ENCODE results near the gene KLK13. TPM values are rescaled to one million over a fixed set of nuclear protein-coding genes. Genes with fewer than 3 reads are reported as not detected.

KLK13 gene
- total RNA-seq, 4 donors from 2014 or later = 0.22 to 0.73 TPM; not detected in 2

- DNase-seq = no peak
- 17 to 22% methylated on average over 22 to 23 of the region's 25 CpGs for WGBS, 2 donors
- H3K27me3 ChIP-seq = no peaks in the 10 kb centered on the region
- intact Hi-C loops (cut with DNase I) = no loop called here
- no peaks in the 10 kb centered on the region for H3K9me3 ChIP-seq
- no peak overlapping the region for H3K4me3 ChIP-seq (replicated peaks in 1 of 3)
- no peak for TF ChIP-seq POLR2A (IDR thresholded peaks at IDR 0.05)
- no peak for TF ChIP-seq CTCF (IDR thresholded peaks at IDR 0.05)
- no peaks in the 10 kb centered on the region for H3K36me3 ChIP-seq
- H3K27ac ChIP-seq = no peak overlapping the region
- H3K4me1 ChIP-seq = peaks cover 4 to 7% of the 10 kb centered on the region in 2 donors
Observed at GRCh38 chr19:51065221-51065960, 499 bp upstream of the KLK13 start.

- Histone ChIP-seq H3K4me3 (replicated peaks in 1 of 3) (no peak overlapping the region), H3K27me3 (no peaks in the 10 kb centered on the region), H3K9me3 (no peaks in the 10 kb centered on the region), H3K4me1 (peaks cover 4 to 7% of the 10 kb centered on the region in 2 donors), H3K27ac (no peak overlapping the region), H3K36me3 (no peaks in the 10 kb centered on the region)
- DNase-seq = no peak
- no peak for TF ChIP-seq POLR2A (IDR thresholded peaks at IDR 0.05)
- no peak for TF ChIP-seq CTCF (IDR thresholded peaks at IDR 0.05)
- WGBS, 2 donors = 85 to 90% methylated on average over 7 of the region's 7 CpGs
- intact Hi-C loops (cut with DNase I) = no loop called here
Observed at GRCh38 chr19:51063664-51064063, 1.2 kb downstream of the KLK13 start.

GRCh38 chr19:51060973-51061372, 3.9 kb downstream of the KLK13 start:
- intact Hi-C loops (cut with DNase I) = no loop called here
- Histone ChIP-seq H3K36me3 (no peaks in the 10 kb centered on the region), H3K9me3 (no peaks in the 10 kb centered on the region), H3K27me3 (no peaks in the 10 kb centered on the region), H3K4me1 (peaks cover 4 to 7% of the 10 kb centered on the region in 2 donors), H3K4me3 (replicated peaks in 1 of 3) (no peak overlapping the region), H3K27ac (no peak overlapping the region)
- no peak for TF ChIP-seq POLR2A (IDR thresholded peaks at IDR 0.05)
- no peak for TF ChIP-seq CTCF (IDR thresholded peaks at IDR 0.05)
- no peak for DNase-seq
- 0 to 90% methylated on average over 1 of the region's 1 CpG for WGBS, 2 donors

GRCh38 chr19:51060336-51060735, 4.6 kb downstream of the KLK13 start:
- no peak for TF ChIP-seq CTCF (IDR thresholded peaks at IDR 0.05)
- no peak for TF ChIP-seq POLR2A (IDR thresholded peaks at IDR 0.05)
- WGBS, 2 donors = 63 to 90% methylated on average over 4 of the region's 4 CpGs
- Histone ChIP-seq H3K9me3 (no peaks in the 10 kb centered on the region), H3K27ac (no peak overlapping the region), H3K27me3 (no peaks in the 10 kb centered on the region), H3K4me3 (replicated peaks in 1 of 3) (no peak overlapping the region), H3K36me3 (no peaks in the 10 kb centered on the region), H3K4me1 (peaks cover 4 to 7% of the 10 kb centered on the region in 2 donors)
- intact Hi-C loops (cut with DNase I) = no loop called here
- no peak for DNase-seq

- no peaks in the 10 kb centered on the region for H3K36me3 ChIP-seq
- H3K9me3 ChIP-seq = no peaks in the 10 kb centered on the region
- WGBS, 2 donors = 81 to 84% methylated on average over 7 of the region's 7 CpGs
- H3K4me3 ChIP-seq (replicated peaks in 1 of 3) = no peak overlapping the region
- TF ChIP-seq POLR2A (IDR thresholded peaks at IDR 0.05) = no peak
- no peak for TF ChIP-seq CTCF (IDR thresholded peaks at IDR 0.05)
- peaks cover 0 to 2% of the 10 kb centered on the region in 2 donors for H3K4me1 ChIP-seq
- intact Hi-C loops (cut with DNase I) = no loop called here
- no peaks in the 10 kb centered on the region for H3K27me3 ChIP-seq
- H3K27ac ChIP-seq = no peak overlapping the region
- no peak for DNase-seq
Observed at GRCh38 chr19:51059715-51060114, 5.2 kb downstream of the KLK13 start.

Data from thyroid gland (tissue), 4 donors.